Left cardiac atrium (tissue), 4 donors: ENCODE measurements around the gene RIPOR3. TPM values are rescaled to one million over a fixed set of nuclear protein-coding genes. Genes with fewer than 3 reads are reported as not detected.
"Not testable (repeated sequence)": the region's sequence is repeated elsewhere in the genome, so short reads cannot be mapped to it uniquely, and the experiment has no call there.

Experiments used
- ATAC-seq, 2 donors: fragments of 200-7000 bp; cut with Tn5 transposase; one replicate each; pipeline ENCODE4 v1.9.1; 2020; ENCODE audit warnings: mild to moderate bottlenecking in 2 of 2, moderate library complexity in 2 of 2
- DNase-seq: peaks from one replicate; pipeline ENCODE4 v3.0.0-alpha.2; 2020
- intact Hi-C, 2 donors: fragments of 100-400 bp; cut with DNase I; formaldehyde crosslinking; loops; one replicate each; pipeline versions ENCODE4 v1.14.1 to v1.15.1; 2022 to 2023
- total RNA-seq, 2 donors: library from RNA; stranded (reverse); fragmentation: NEBNext Ultra II Directional; extraction: Animal tissue kit (Norgen Biotek cat#: 25700); gene quantifications; one replicate each; pipeline ENCODE4 v1.2.1, GENCODE V29; 2021
- donor health status: DM: no; HTN: yes; CAD: no.
- donor health status: DM: no; HTN: yes; CAD: no; lungs with severe emphysema.
- donor health status: DM: yes; HTN: yes; CAD: no.
- donor health status: Dilated cardiomyopathy.

RIPOR3 gene
- total RNA-seq, 2 donors from 2014 or later = 3.3 to 6.7 TPM

DNA sequence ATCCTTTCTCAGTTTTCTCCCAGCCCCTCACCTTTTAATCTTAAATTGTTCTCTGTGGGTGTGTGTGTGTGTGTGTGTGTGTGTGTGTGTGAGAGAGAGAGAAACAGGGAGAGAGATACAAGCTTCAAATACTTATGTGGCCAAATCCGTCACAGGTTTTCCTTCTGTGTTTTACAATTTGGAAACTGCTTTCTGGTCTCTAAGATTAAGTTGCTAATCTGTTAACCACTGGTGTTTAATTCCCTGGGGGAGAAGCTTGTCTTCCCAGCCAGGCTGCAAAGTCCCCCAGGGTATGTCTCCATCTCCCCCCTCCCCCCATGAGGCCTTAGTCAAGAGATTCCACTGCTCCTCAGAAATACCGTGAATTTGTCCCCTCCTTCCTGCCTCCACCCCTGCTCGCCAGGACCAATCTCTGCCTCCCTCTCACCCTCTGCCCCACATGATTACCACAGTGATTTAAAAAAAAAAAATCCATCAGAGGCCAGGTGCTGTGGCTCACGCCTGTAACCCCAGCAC is 49.0 kb downstream of the RIPOR3 start:
- intact Hi-C loops = no loop called here
- peak in 1 of 2 donors; percentile 32 for ATAC-seq
- no peak for DNase-seq

DNA sequence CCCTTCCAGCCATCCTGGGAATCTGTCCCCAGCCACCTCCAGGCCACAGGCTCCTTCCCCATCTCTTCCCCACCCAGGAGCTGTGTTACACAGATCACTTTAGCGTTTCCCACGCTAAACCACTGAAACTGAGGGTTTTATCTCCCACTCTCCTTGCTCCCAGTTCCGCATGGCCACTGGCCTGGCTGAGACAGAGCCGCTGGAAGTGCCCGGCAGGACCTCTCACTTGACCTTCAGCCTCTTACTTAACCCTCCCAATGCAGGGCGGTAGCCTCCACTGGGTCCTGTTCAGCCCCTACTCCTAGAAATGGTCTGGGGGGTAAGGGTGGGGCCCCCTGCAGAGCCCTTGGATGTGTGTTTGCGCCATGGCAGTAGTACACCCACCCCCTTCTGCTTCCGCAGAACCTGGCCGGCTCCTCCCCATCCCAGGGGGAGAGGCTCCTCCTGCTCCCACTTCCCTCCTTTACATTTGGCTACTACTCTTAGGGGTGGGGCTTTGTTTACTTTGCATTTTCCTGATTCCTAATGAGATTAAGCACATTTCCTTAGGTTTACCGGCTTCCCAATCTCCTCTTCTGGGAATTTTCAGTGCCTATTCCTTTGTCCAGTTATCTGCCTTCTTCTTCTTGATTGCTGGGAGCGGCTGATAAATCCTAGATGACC is 49.6 kb downstream of the RIPOR3 start:
- intact Hi-C loops = not testable (repeated sequence)

DNA sequence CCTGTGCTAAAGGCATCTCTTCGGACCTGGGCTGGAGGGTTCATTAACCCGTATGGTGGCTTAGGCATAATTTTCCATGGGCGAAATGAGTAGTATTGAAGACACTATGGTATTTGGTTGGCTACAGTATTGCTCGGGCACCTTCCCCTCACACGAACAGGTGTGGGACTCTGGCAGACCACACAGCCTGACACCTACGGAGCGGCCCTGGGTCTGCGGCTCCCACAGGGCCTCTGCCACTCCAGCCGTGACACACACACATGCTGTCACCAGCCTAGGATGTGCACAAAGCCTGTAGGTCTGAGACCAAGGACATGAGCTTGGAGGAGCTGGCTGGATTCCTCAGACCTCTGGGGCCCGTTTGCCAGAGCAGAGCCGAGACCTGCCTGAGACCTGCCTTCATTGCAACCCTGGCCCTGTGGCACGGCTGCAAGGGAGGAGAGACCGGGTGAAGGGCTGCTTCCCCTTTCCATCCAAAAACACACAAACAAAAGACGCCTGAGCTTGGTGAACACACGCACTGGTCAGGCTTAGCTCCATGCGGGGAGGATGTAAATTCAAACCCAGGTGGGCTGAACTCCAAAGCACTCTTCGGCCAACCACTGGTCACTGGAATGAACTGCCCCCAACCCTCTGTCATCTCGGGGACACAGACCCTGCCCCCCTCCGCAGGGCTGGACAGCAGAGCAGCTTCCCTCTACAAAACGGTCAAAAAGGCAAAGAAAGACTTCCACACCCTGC is 51.2 kb downstream of the RIPOR3 start:
- not testable (repeated sequence) for DNase-seq, ATAC-seq
- intact Hi-C loops = loop anchor here in 1 of 2 donors (10.0 kb wide), 1 partner anchor 95 kb away; the partner anchor contains the start of gene PARD6B

More for the DNA sequence above, 49.6 kb downstream of the RIPOR3 start:
- not testable (repeated sequence) for DNase-seq, ATAC-seq

DNA sequence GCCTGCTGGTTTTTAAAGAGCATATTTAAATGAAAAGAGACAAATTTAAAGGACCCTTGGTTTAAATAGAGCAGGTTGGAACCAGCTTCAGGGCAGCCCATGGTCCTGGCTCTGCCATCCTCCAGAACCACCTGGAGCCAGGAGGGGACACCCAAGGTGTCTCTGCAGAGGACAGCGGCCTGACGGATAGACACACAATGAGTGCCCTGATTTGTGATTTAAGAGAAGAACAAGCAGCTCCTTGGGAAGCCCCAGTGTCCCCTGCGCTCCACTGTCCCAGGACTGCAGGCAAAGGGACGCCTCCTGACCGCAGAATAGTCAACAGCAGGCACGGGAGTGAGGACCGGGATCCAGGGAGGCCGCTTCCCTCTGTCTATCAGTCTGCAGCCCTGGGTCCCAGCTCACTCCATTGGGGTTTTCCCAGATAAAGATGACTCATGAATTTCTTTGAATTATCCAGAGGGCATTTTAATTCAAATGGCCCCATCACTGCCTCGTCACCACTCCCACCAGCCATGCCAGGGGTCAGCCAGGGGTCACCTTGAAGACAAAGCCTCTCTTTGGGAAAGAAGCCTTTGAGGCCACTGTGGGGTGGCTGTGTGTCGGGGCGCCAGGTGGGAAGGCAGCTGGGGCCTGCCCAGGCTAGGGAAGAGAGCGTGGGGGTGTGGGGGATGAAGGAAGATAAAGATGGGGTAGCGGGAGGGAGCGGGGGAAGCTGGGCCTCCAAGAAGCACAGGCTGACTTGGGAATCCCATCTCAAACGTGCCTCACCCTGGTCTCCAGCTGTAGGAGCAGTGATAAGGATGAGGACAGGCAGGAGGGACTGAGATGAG is 53.1 kb downstream of the RIPOR3 start:
- not testable (repeated sequence) for DNase-seq
- intact Hi-C loops = loop anchor here in 1 of 2 donors (10.0 kb wide), 1 partner anchor 97 kb away; the partner anchor contains the start of gene PARD6B
- ATAC-seq = peak in 1 of 2 donors; percentile 52

DNA sequence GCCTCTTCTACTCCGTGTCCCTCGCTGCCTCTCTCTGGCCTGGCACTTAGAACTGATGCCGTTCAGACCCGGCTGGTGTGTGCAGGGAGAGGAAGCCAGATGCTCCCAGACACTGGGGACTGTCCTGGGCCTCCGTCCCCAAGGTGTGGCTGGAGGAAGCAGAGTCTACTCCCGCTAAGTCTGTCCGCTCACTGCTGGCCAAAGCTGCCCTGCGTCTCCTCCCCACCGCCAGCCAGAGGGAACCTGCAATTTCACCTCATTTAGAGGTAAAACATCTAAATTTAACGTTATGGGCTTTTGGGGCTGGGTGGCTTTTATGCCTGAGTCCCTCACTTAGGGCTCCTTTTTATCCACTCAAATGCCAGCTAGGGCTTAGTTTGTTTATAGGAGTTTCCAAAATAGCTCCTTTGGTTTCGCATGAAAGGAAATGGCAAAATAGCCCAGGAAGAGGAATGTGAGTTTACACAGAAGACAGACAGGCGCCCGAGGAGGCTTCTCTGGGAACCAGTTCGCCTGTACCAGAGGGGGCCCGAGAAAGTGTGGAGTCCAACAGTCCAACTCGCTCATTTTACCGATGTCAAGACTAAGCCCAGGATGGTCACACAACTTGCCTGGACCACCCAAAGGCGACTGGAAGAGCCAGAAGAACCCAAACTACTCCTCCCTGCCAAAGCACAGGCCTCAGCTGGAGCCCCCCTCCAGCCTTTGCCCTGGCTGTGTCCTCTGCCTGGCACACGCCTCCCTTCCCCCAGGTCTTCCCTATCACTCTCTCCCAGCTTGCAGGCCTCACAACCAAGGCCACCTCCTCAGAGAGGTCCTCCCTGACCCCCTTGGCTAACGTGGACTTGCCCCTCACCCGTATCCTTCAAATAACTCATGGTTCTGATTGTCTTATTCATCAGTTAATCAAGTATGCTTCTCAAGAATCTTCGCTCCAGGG is 54.5 kb downstream of the RIPOR3 start:
- no peak for ATAC-seq
- no peak for DNase-seq
- intact Hi-C loops = loop anchor here in 1 of 2 donors (10.0 kb wide), 1 partner anchor 98 kb away; the partner anchor contains the start of gene PARD6B

DNA sequence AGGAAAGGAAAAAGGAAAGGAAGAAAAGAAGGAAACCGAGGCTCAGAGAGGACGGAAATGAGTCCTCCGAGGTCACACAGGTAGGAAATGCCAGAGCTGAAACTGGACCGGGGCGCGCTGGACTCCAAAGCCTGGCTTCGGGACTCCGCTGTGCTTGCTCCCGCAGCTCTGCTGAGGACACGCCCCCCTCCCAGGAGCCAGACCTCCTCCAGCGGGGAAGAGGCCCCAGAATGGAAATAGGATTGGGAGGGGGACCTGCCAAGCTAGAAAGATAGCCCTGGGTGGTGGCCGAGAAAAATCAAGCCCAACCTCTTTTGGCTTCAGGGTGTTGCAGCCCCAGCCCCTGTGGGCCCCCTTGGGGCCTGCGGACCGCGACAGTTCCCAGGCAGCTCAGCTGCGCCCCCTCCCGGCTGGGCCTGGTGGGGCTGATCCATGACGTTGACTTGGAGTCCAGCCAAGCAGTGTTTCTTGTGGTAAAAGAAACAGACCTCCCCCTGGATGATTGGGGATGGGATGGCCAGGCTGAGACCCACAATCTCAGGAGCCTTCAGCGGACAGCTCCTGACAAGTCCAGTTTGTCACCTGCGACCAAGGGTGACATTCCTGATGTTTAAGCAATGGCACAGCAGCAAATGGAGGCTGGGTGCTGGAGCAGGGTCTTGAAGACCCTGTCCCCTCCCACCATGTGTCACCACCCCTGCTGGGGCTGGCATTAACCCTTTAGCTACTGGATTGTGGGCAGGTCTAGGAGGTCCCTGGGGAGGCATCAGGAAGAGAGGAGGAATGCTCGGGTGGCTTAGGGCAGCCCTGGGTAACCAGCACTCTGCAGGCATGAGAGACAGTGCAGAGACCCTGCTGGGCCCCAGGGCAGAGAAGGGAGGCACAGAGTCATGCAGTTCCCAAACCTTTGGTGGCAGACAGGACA is 55.4 kb downstream of the RIPOR3 start:
- ATAC-seq (peak; percentile 65 to 79), DNase-seq (peak; percentile 75)
- intact Hi-C loops = loop anchor here in 1 of 2 donors (10.0 kb wide), 1 partner anchor 99 kb away; the partner anchor contains the start of gene PARD6B

DNA sequence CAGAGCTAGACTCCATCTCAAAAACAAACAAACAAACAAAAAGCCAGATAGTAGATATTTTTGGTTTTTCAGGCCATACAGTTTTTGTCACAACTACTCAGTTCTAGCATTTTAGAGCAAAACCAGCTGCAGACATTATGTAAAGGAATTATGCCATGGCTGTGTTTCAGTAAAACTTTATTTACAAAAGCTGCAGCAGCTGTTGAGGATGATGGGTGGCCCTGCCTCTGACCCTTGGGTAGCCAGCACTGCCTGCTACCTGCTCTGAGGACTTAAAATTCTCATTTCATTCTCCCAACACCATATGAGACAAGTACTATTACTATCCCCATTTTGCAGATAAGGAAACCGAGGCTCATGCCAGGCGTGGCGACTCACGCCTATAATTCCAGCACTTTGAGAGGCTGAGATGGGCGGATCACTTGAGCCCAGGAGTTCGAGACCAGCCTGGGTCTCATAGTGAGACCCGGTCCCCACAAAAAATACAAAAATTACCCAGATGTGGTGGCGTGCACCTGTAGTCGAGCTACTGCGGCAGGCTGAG is 56.3 kb downstream of the RIPOR3 start:
- ATAC-seq = no peak
- DNase-seq = no peak
- intact Hi-C loops = loop anchor here in 1 of 2 donors (10.0 kb wide), 1 partner anchor 100 kb away; the partner anchor contains the start of gene PARD6B

DNA sequence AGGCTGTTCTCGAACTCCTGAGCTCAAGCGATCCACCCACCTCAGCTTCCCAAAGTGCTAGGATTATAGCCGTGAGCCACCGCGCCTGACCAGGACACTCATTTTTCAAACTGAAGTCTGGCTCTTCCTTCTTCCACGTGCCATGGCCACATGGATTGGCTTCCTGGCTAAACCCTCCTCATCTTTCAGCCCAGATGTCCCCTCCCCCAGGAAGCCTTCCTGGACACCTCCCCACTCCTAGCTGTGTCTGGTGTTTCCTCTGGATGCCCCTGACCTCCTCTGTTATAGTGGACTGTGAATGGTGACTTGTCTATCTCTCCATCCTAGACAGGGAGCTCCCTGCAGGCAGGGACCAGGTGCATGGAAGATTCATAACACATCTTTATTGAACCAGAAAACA is 57.2 kb downstream of the RIPOR3 start:
- ATAC-seq (no peak), DNase-seq (no peak)
- intact Hi-C loops = loop anchor here in 1 of 2 donors (10.0 kb wide), 1 partner anchor 101 kb away; the partner anchor contains the start of gene PARD6B

DNA sequence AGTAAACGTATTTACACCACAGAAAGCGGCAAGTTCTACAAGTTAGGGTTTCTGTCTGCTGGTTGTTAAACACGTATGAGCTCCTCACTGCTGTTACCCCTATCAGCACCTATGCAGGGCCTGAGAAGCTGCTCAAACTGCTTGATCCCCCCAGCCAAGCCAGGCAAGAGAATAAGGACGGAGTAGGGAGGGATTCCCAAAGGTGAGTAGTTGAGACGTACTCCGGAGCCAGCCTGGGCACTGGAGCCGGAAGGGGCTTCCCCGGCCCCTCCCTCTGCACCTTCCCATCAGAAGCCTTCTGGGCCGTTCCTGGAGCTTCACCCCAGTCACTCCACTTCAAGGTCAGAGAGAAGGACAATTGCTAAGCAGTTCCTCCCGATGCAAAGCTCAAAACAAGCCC is 58.0 kb downstream of the RIPOR3 start:
- DNase-seq (no peak), ATAC-seq (no peak)
- intact Hi-C loops = loop anchor here in 1 of 2 donors (10.0 kb wide), 1 partner anchor 101 kb away; the partner anchor contains the start of gene PARD6B

DNA sequence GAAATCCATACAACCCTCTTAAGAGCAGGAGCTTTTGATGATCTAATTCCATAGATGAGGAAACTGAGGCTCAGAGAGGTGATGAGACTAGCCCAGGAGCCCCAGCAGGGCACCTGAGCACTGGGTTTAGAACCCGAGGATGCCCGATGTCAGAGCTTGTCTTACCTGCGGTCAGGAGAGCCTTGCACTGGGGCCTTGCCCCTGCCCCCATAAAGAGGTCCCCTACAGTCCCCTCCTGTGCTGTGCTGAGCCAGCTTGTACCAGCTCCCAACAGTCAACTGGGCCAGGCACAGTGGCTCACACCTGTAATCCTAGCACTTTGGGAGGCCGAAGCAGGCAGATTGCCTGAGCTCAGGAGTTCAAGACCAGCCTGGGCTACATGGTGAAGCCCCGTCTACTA is 58.6 kb downstream of the RIPOR3 start:
- DNase-seq (no peak), ATAC-seq (no peak)
- intact Hi-C loops = loop anchor here in 1 of 2 donors (10.0 kb wide), 1 partner anchor 102 kb away; the partner anchor contains the start of gene PARD6B

DNA sequence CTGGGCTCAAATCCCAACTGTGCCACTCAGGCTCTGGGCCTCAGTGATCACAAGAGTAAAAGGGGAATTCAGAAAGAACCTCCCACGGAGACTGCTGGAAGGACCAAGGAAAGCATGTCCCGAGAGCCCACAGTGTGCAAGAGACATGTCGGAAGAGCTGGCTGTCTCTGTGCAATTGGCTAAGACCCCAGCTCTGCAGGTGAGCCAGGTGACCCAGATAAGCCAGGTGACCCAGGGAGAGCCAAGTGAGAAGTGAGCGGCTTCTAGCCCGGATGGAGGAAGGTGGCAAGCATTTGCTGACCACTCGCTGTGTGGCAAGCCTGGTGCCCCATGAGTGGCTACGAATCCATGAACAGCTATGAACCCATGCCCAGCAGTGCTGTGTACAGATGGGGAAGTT is 59.1 kb downstream of the RIPOR3 start:
- DNase-seq (no peak), ATAC-seq (no peak)
- intact Hi-C loops = loop anchor here in 1 of 2 donors (10.0 kb wide), 1 partner anchor 103 kb away; the partner anchor contains the start of gene PARD6B

DNA sequence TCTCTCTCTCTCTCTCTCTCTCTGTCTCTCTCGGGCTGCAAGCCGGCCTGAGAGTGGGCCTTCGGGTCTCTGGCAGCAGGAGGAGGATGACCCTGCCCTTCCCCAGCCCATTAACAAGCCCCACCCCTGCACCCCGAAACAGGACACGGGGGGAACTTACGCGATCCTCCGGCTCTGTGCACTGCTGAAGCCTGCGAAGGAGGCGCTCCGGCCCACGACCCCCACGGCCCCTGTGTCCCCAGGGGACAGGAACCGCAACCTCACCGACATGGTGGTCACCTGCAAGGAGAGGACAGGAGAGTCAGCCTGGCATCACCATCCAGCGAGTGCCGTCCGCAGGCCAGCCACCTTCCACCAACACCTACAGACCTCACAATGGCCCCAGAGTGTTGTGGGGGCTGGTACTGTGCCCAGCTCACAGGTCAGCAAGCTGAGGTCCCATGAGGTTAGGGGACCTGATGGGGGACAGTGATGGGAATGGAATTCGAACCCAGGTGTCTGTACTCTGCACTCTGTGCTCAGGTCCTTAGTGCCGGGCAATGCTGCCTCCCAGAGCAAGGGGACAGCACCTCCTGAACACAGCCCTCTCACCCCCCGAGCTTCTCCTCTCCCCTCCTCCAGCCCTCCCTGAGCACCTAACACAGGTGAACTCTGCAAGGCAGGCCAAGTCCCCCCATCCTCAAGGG is 60.6 kb downstream of the RIPOR3 start:
- DNase-seq (no peak), ATAC-seq (no peak)
- intact Hi-C loops = loop anchor here in 1 of 2 donors (10.0 kb wide), 1 partner anchor 104 kb away; the partner anchor contains the start of gene PARD6B

DNA sequence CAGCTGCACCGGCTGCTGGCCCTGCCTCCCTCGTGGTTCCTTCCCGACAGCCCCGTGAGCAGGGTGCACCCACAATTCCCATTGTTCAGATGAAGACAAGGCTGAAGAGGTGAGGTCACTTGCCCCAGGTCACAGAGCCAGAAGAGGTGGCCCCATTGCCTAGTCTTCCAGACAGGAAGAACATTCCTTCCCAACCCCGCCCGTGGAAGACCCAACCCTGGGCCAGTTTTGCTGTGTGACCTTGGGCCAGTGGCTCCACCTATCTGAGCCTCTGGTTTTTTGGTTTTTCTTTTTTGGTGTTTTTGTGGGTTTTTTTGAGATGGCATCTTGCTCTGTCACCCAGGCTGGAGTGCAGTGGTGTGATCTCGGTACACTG is 61.7 kb downstream of the RIPOR3 start:
- ATAC-seq (no peak), DNase-seq (no peak)
- intact Hi-C loops = loop anchor here (5.0 to 10.0 kb wide), 2 partner anchors 105 to 118 kb away; partner anchors contain the start of gene PARD6B (in 1 of the 2)

DNA sequence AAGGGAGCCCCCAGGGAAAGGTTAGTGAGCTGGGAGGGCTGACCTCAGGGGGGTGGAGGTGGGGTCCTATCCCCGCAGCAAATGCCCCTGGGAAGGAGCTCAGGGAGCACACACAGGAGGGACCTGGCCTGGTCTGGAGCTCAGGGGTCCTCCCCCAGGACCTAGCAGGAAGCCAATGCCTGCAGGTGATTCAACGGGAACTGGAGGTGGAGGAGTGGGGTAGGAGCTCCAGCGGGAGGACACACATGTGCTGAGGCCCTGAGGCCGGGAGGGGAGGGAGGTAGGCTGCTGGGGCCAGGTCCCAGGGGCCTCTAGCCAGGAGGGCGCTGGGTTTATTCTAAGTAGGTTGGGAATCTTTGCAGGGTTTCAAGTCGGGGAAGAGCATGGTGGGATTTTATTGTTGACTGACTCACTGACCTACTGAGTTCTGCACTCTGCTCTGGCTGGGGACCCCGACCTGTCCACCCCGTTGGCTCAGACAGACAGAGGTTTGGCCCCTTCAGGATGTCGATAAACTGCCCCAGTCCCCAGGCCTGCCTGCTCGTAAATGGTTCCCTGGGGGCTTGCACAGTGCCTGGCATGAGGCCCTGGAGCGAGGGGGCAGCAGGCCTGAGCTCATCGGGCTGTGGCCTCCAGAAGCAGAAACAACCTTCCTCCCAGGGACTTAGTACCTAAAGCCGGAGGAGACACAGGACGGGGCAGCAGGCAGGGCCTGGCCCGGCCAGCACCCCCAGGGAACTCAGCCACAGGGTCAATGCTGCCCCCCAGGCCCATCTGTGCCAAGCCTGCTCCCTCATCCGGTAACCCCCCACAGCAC is 62.3 kb downstream of the RIPOR3 start:
- no peak for DNase-seq
- intact Hi-C loops = loop anchor here in 1 of 2 donors (5.0 kb wide), 1 partner anchor 118 kb away; no protein-coding TSS in a partner anchor
- no peak for ATAC-seq

DNA sequence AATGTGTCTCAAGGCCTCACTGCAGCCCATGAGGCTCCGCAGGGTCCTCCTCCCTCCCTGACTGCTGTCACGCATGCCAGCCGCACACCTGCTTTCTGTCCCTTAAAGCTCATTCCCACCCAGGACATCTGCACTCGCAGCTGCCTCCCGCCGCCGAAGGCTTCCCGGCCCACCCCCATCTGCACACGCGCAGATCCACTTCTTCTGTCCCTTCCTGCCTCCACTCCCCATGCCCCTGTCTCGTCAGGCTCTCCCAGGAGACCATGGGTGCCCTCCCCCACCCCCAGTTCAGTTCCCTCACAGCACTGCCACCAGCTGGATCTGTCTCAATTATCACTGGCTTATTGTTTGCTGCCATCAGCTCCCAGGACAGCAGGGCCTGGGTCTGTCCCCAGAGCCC is 63.0 kb downstream of the RIPOR3 start:
- no peak for DNase-seq
- ATAC-seq = no peak
- intact Hi-C loops = loop anchor here in 1 of 2 donors (5.0 kb wide), 1 partner anchor 119 kb away; no protein-coding TSS in a partner anchor
